Measurements from ENCODE around the gene GADD45G. TPM values are rescaled to one million over a fixed set of nuclear protein-coding genes. Genes with fewer than 3 reads are reported as not detected.

GADD45G gene
- total RNA-seq, 2 donors from 2014 or later, result 14.3 to 15.1 TPM

- no peak overlapping the region for H3K27ac Mint-ChIP-seq
- ATAC-seq (no peak), DNase-seq (no peak)
- H3K4me3 Mint-ChIP-seq, result no peak overlapping the region
- H3K9me3 ChIP-seq (ENCODE audit: control insufficient read depth, low read length, poor library complexity, severe bottlenecking), result no peaks in the 10 kb centered on the region
- H3K4me1 Mint-ChIP-seq, result peaks cover 17% of the 10 kb centered on the region
- no peaks in the 10 kb centered on the region for H3K36me3 Mint-ChIP-seq (ENCODE audit: low read depth)
- H3K27me3 Mint-ChIP-seq, result no peaks in the 10 kb centered on the region
Measured at GRCh38 chr9:89608641-89609335, 4.0 kb downstream of the GADD45G start.

GRCh38 chr9:89609426-89610006 lies 4.7 kb downstream of the GADD45G start:
- DNase-seq, result no peak
- ATAC-seq, result no peak
- Mint-ChIP-seq H3K4me1 (peaks cover 20% of the 10 kb centered on the region), H3K4me3 (no peak overlapping the region), H3K36me3 (ENCODE audit: low read depth) (no peaks in the 10 kb centered on the region), H3K27ac (no peak overlapping the region), H3K27me3 (no peaks in the 10 kb centered on the region)
- H3K9me3 ChIP-seq (ENCODE audit: control insufficient read depth, low read length, poor library complexity, severe bottlenecking), result no peaks in the 10 kb centered on the region

DNA sequence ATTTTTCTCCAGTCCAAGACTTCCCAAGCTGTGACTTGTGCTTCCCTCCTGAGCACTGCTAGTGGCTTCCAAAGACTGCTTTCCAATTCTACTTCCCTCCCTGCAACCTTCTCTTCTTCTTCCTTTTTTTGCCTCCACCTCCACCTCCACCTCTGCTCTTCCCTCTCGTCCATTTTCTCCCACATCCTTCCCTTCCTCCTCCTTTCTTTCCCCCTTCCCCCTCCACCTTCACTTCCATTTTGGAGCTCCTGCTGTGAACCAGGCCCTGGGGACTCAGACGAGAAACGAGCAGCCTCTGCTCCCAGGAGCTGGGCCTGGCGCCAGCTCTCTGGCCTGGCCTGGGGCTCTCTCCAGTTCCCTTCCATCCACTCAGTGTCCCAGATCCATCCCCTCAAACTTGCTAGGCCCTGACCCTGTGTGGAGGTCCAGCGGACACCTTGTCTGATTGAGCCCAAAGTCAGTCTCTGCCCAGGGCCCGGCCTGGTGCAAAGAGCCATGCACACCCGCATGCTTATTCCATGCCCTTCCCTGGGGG lies 5.6 kb downstream of the GADD45G start:
- no peak overlapping the region for H3K4me3 Mint-ChIP-seq
- no peak overlapping the region for H3K27ac Mint-ChIP-seq
- no peaks in the 10 kb centered on the region for H3K36me3 Mint-ChIP-seq (ENCODE audit: low read depth)
- ATAC-seq (no peak), DNase-seq (no peak)
- no peaks in the 10 kb centered on the region for H3K9me3 ChIP-seq (ENCODE audit: control insufficient read depth, low read length, poor library complexity, severe bottlenecking)
- peaks cover 15% of the 10 kb centered on the region for H3K4me1 Mint-ChIP-seq
- no peaks in the 10 kb centered on the region for H3K27me3 Mint-ChIP-seq

DNA sequence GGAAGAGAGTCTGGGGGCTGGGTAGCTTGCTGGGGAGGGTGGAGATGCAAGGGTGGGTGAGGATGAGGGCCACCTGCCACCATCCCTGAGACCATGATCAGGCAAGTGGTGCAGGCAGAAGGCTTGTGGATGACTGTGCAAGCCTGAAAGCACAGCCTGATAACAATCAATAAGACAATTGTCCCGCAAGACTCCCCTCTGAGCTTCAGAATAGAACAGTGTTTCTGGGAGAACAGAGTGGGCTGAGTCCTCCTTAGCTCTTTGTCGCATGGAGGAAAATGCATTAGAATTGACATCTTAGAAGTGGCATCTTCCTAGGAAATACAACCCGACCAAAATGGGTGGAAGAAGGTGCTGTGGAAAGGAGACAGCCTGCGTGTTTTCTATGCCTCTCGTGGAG lies 6.6 kb downstream of the GADD45G start:
- DNase-seq (no peak), ATAC-seq (no peak)
- Mint-ChIP-seq H3K27ac (no peak overlapping the region), H3K4me1 (peaks cover 11% of the 10 kb centered on the region), H3K4me3 (no peak overlapping the region), H3K36me3 (ENCODE audit: low read depth) (peaks cover 2% of the 10 kb centered on the region), H3K27me3 (no peaks in the 10 kb centered on the region)
- H3K9me3 ChIP-seq (ENCODE audit: control insufficient read depth, low read length, poor library complexity, severe bottlenecking), result no peaks in the 10 kb centered on the region

- peaks cover 2% of the 10 kb centered on the region for H3K36me3 Mint-ChIP-seq (ENCODE audit: low read depth)
- no peak overlapping the region for H3K4me3 Mint-ChIP-seq
- DNase-seq, result no peak
- H3K27ac Mint-ChIP-seq, result no peak overlapping the region
- H3K4me1 Mint-ChIP-seq, result peaks cover 5% of the 10 kb centered on the region
- no peaks in the 10 kb centered on the region for H3K27me3 Mint-ChIP-seq
- no peak for ATAC-seq
- no peaks in the 10 kb centered on the region for H3K9me3 ChIP-seq (ENCODE audit: control insufficient read depth, low read length, poor library complexity, severe bottlenecking)
Measured at GRCh38 chr9:89612566-89613278, 7.9 kb downstream of the GADD45G start.

GRCh38 chr9:89613912-89614892 lies 9.4 kb downstream of the GADD45G start:
- H3K9me3 ChIP-seq (ENCODE audit: control insufficient read depth, low read length, poor library complexity, severe bottlenecking), result no peaks in the 10 kb centered on the region
- DNase-seq, result no peak
- Mint-ChIP-seq H3K36me3 (ENCODE audit: low read depth) (peaks cover 2% of the 10 kb centered on the region), H3K4me3 (no peak overlapping the region), H3K27me3 (no peaks in the 10 kb centered on the region), H3K27ac (peak overlapping the region; percentile 41), H3K4me1 (peaks cover 5% of the 10 kb centered on the region)
- no peak for ATAC-seq

DNA sequence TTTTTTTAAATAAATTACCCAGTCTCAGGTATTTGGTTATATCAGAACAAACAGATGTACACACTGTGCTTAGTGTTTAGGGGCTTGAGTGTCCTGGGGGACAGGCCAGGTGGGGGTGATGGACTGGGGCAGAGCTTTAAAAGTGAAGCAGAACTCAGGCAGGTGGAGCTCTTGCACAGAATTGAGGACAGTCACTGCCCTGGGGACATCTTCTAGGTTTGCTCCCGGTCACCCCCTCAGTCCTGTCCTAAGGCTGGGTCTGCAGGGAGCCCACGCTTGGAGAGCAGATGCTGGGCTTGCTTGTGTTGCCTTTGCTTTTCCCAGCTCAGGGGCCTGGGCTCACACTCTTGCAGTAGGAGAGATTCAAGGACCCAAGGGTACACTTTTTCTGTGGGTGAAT lies 10.8 kb downstream of the GADD45G start:
- Mint-ChIP-seq H3K4me3 (no peak overlapping the region), H3K27ac (no peak overlapping the region), H3K36me3 (ENCODE audit: low read depth) (peaks cover 2% of the 10 kb centered on the region), H3K4me1 (peaks cover 4% of the 10 kb centered on the region), H3K27me3 (no peaks in the 10 kb centered on the region)
- ATAC-seq (no peak), DNase-seq (no peak)
- H3K9me3 ChIP-seq (ENCODE audit: control insufficient read depth, low read length, poor library complexity, severe bottlenecking), result no peaks in the 10 kb centered on the region

DNA sequence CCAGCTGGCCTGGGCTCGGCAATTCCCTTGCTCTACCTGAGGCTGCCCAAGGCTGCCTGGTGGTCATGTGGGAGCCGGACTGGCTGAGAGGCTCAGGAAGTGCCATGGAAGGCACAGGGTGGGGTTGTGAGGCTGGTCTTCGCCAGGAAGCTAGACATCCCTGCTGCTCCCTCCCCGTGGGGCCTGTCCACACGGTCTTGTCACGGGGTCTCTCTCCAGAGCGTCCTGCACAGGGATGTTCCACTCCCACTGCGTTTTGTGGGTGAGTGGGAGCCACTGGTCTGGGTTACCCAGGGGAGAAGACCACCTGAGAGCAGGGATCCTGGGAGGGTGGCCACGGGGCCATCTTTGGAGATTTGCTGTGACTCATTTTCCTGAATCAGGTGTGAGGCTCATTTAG lies 11.6 kb downstream of the GADD45G start:
- ATAC-seq (no peak), DNase-seq (no peak)
- no peaks in the 10 kb centered on the region for H3K9me3 ChIP-seq (ENCODE audit: control insufficient read depth, low read length, poor library complexity, severe bottlenecking)
- H3K27ac Mint-ChIP-seq, result no peak overlapping the region
- H3K27me3 Mint-ChIP-seq, result no peaks in the 10 kb centered on the region
- peaks cover 3% of the 10 kb centered on the region for H3K4me1 Mint-ChIP-seq
- H3K36me3 Mint-ChIP-seq (ENCODE audit: low read depth), result peaks cover 2% of the 10 kb centered on the region
- H3K4me3 Mint-ChIP-seq, result no peak overlapping the region

- Mint-ChIP-seq H3K36me3 (ENCODE audit: low read depth) (peaks cover 2% of the 10 kb centered on the region), H3K27me3 (no peaks in the 10 kb centered on the region), H3K4me3 (no peak overlapping the region), H3K4me1 (peaks cover 3% of the 10 kb centered on the region), H3K27ac (no peak overlapping the region)
- ATAC-seq (no peak), DNase-seq (no peak)
- H3K9me3 ChIP-seq (ENCODE audit: control insufficient read depth, low read length, poor library complexity, severe bottlenecking), result no peaks in the 10 kb centered on the region
Measured at GRCh38 chr9:89617978-89618377, 13.2 kb downstream of the GADD45G start.

DNA sequence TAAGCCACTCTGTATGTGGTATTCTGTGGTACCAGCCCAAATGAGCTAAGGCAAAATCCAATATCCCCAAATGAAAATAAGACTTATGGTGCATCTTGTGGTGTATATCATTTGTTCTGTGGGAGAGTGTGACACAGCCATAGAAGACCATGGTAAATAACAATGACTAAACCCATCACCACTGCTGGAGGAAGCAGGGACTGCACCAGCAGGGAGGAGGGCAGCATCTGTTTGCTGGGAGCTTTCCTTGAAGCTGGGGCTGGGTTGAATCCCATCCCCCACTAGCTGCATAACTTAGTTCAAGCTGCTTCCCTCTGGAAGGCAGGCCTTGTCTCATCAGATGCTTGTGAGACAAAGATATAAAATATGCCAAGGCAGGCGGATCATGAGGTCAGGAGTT lies 14.2 kb downstream of the GADD45G start:
- Mint-ChIP-seq H3K27ac (no peak overlapping the region), H3K36me3 (ENCODE audit: low read depth) (peaks cover 2% of the 10 kb centered on the region), H3K27me3 (no peaks in the 10 kb centered on the region), H3K4me3 (no peak overlapping the region), H3K4me1 (peaks cover 3% of the 10 kb centered on the region)
- H3K9me3 ChIP-seq (ENCODE audit: control insufficient read depth, low read length, poor library complexity, severe bottlenecking), result no peaks in the 10 kb centered on the region
- DNase-seq (no peak), ATAC-seq (no peak)

DNA sequence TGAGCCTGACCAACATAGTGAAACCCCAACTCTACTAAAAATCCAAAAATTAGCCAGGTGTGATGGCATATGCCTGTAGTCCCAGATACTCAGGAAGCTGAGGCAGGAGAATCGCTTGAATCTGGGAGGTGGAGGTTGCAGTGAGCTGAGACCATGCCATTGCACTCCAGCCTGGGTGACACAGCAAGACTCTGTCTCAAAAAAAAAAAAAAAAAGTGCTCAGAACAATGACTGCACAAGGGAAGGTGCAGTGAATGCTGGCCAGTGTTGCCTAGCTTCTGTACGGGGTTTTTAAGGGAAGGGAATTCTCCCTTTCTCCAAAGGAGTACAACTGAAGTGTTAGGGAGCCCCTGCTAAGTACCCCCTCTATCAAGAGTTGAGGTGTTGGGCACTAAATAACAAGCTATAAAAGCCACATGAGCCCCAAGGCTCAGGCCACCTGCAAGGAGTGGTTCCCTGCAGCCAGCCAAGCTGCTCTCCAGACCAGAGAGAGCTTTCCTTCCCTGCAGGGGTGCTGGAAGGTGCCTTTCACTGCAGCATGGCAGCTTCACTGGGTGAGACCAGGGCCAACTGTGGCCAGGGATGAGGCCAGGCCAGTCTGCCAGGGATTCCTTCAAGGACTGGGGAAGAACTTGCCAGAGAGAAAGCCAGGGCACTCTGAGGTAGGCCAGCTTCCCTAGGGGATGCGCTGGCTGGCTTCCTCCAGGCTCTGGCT lies 14.8 kb downstream of the GADD45G start:
- H3K36me3 Mint-ChIP-seq (ENCODE audit: low read depth), result peaks cover 2% of the 10 kb centered on the region
- ATAC-seq (no peak), DNase-seq (no peak)
- no peaks in the 10 kb centered on the region for H3K9me3 ChIP-seq (ENCODE audit: control insufficient read depth, low read length, poor library complexity, severe bottlenecking)
- no peak overlapping the region for H3K4me3 Mint-ChIP-seq
- H3K27me3 Mint-ChIP-seq, result no peaks in the 10 kb centered on the region
- H3K27ac Mint-ChIP-seq, result no peak overlapping the region
- peaks cover 2% of the 10 kb centered on the region for H3K4me1 Mint-ChIP-seq

DNA sequence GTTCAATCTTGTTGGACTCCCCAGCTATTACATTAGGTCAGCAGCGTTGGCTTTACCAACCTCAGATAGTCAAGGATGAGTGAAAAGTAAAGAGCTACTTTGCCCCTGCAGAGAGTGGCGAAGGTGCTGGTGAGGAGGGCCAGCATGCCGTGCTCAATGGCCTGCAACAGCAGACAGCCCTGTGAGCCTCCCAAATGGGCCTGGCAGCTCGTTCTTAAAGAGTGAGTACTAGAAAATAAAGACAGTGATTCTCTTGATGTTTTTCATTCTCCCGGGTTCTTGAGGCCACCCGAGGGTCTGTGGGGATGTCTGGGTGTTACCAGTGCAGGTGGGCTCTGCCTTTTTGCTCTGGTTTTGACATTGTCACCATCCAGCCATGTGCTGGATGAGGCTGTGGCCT lies 16.2 kb downstream of the GADD45G start:
- Mint-ChIP-seq H3K4me3 (no peak overlapping the region), H3K27me3 (no peaks in the 10 kb centered on the region), H3K4me1 (peaks cover 2% of the 10 kb centered on the region), H3K27ac (no peak overlapping the region), H3K36me3 (ENCODE audit: low read depth) (no peaks in the 10 kb centered on the region)
- no peak for DNase-seq
- H3K9me3 ChIP-seq (ENCODE audit: control insufficient read depth, low read length, poor library complexity, severe bottlenecking), result no peaks in the 10 kb centered on the region
- no peak for ATAC-seq

Data from T-helper 17 cell (primary cell).